Upper lobe of left lung (tissue), 6 donors: ENCODE data around the gene CHST8. TPM values are rescaled to one million over a fixed set of nuclear protein-coding genes. Genes with fewer than 3 reads are reported as not detected.
"Not testable (repeated sequence)": the region's sequence is repeated elsewhere in the genome, so short reads cannot be mapped to it uniquely, and the experiment has no call there.

Experiments used
- ATAC-seq, 2 donors: fragments of 200-7000 bp; cut with Tn5 transposase; one replicate each; pipeline ENCODE4 v1.9.1; 2022; ENCODE audit warnings: mild to moderate bottlenecking in 2 of 2, moderate library complexity in 2 of 2; ENCODE audit not compliant: low FRiP score in 2 of 2
- DNase-seq, 2 donors: peaks; one replicate each; pipeline ENCODE4 v3.0.0-alpha.2; 2019 to 2020
- H3K27ac ChIP-seq, 4 donors: fragments of 200-600 bp; sonication (generic); one replicate each; pipeline ENCODE4 v1.5.1; 2016 to 2019
- H3K27me3 ChIP-seq, 4 donors: fragments of 200-600 bp; sonication (generic); one replicate each; pipeline ENCODE4 v1.5.1; 2017 to 2019
- H3K36me3 ChIP-seq, 4 donors: fragments of 200-600 bp; sonication (generic); one replicate each; pipeline ENCODE4 v1.5.1; 2016 to 2019
- H3K4me1 ChIP-seq, 4 donors: fragments of 200-600 bp; sonication (generic); one replicate each; pipeline ENCODE4 v1.5.1; 2018 to 2019
- H3K4me3 ChIP-seq, 4 donors: fragments of 200-600 bp; sonication (generic); one replicate each; pipeline ENCODE4 v1.5.1; 2017 to 2019; ENCODE audit warnings: mild to moderate bottlenecking in 2 of 4, moderate library complexity in 1 of 4
- H3K9me3 ChIP-seq, 4 donors: fragments of 200-600 bp; sonication (generic); one replicate each; pipeline ENCODE4 v1.5.1; 2018 to 2019
- CTCF ChIP-seq, 6 experiments: fragments of 450-650 bp in 4 of 6; fragments of 200-600 bp in 2 of 6; sonication (generic) in 2 of 6; IDR thresholded peaks; one replicate each; pipeline ENCODE4 v1.5.1; 2016 to 2019; ENCODE audit warnings: antibody characterized with exemption in 6 of 6
- EP300 ChIP-seq, 4 donors: sonication (generic); formaldehyde crosslinking; IDR thresholded peaks; one replicate each; pipeline ENCODE4 v1.5.1; 2017; ENCODE audit warnings: antibody characterized with exemption in 4 of 4, control low read depth in 2 of 4
- POLR2A ChIP-seq, 4 donors: fragments of 450-650 bp; IDR thresholded peaks; one replicate each; pipeline ENCODE4 v1.5.1; 2016 to 2017; ENCODE audit warnings: antibody characterized with exemption in 4 of 4, mild to moderate bottlenecking in 2 of 4
- POLR2AphosphoS5 ChIP-seq, 2 donors: sonication (generic); formaldehyde crosslinking; IDR thresholded peaks; one replicate each; pipeline ENCODE4 v1.5.1; 2017; ENCODE audit warnings: antibody characterized with exemption in 2 of 2
- WGBS, 2 donors: methylation state at CpG; one replicate each; pipeline ENCODE4 v1.1.5; 2017 to 2018; 5-methylcytosine and 5-hydroxymethylcytosine counted together
- total RNA-seq, 6 donors: library from RNA; depleted of rRNA in 4 of 6; stranded (reverse); fragments of >200 nt in 4 of 6; gene quantifications; one replicate each; pipeline versions ENCODE4 v1.1.0 to v1.2.1, GENCODE V29; 2016 to 2021
- donor health status: DM: no; HTN: no; CAD: no; lungs with moderate emphysema.
- donor health status: DM: no; HTN: yes; CAD: no; lungs with severe emphysema.

The CHST8 gene
- total RNA-seq, 6 donors from 2014 or later, result 0.46 to 3.1 (median 0.72) TPM; not detected in 2

GRCh38 chr19:33660410-33661124, 38.8 kb downstream of the CHST8 start:
- no peak for ATAC-seq
- Histone ChIP-seq H3K27me3 (no peaks in the 10 kb centered on the region), H3K27ac (no peak overlapping the region), H3K4me1 (no peaks in the 10 kb centered on the region), H3K36me3 (no peaks in the 10 kb centered on the region), H3K4me3 (no peak overlapping the region), H3K9me3 (no peaks in the 10 kb centered on the region)
- 68 to 73% methylated on average over 10 to 11 of the region's 11 CpGs for WGBS, 2 donors
- no peak for DNase-seq
- TF ChIP-seq POLR2A (IDR thresholded peaks at IDR 0.05), result no peak
- no peak for TF ChIP-seq CTCF (IDR thresholded peaks at IDR 0.05)
- no peak for TF ChIP-seq POLR2AphosphoS5 (IDR thresholded peaks at IDR 0.05)
- TF ChIP-seq EP300 (IDR thresholded peaks at IDR 0.05), result no peak

- Histone ChIP-seq H3K4me3 (no peak overlapping the region), H3K9me3 (no peaks in the 10 kb centered on the region), H3K4me1 (no peaks in the 10 kb centered on the region), H3K27me3 (no peaks in the 10 kb centered on the region), H3K36me3 (no peaks in the 10 kb centered on the region), H3K27ac (no peak overlapping the region)
- DNase-seq, result no peak
- 73 to 91% methylated on average over 5 to 6 of the region's 7 CpGs for WGBS, 2 donors
- ATAC-seq, result no peak
- TF ChIP-seq POLR2AphosphoS5 (IDR thresholded peaks at IDR 0.05) (no peak), POLR2A (IDR thresholded peaks at IDR 0.05) (no peak), EP300 (IDR thresholded peaks at IDR 0.05) (no peak), CTCF (IDR thresholded peaks at IDR 0.05) (no peak)
Measured at GRCh38 chr19:33661336-33661735, 39.6 kb downstream of the CHST8 start.

- no peak overlapping the region for H3K4me3 ChIP-seq
- no peak overlapping the region for H3K27ac ChIP-seq
- no peaks in the 10 kb centered on the region for H3K9me3 ChIP-seq
- no peaks in the 10 kb centered on the region for H3K4me1 ChIP-seq
- ATAC-seq, result no peak
- 64 to 71% methylated on average over 11 of the region's 11 CpGs for WGBS, 2 donors
- DNase-seq, result no peak
- no peaks in the 10 kb centered on the region for H3K36me3 ChIP-seq
- H3K27me3 ChIP-seq, result no peaks in the 10 kb centered on the region
- TF ChIP-seq POLR2AphosphoS5 (IDR thresholded peaks at IDR 0.05), result no peak
- no peak for TF ChIP-seq EP300 (IDR thresholded peaks at IDR 0.05)
- TF ChIP-seq CTCF (IDR thresholded peaks at IDR 0.05), result no peak
- TF ChIP-seq POLR2A (IDR thresholded peaks at IDR 0.05), result no peak
Measured at GRCh38 chr19:33662391-33663092, 40.8 kb downstream of the CHST8 start.

GRCh38 chr19:33663316-33663715, 41.6 kb downstream of the CHST8 start:
- not testable (repeated sequence) for H3K4me1 ChIP-seq, H3K36me3 ChIP-seq, ATAC-seq, H3K27me3 ChIP-seq, DNase-seq, H3K4me3 ChIP-seq, H3K27ac ChIP-seq, H3K9me3 ChIP-seq
- WGBS, 2 donors, result 84 to 85% methylated on average over 9 of the region's 9 CpGs

GRCh38 chr19:33664744-33665143, 43.0 kb downstream of the CHST8 start:
- DNase-seq, result no peak
- no peaks in the 10 kb centered on the region for H3K27me3 ChIP-seq
- TF ChIP-seq POLR2AphosphoS5 (IDR thresholded peaks at IDR 0.05), result no peak
- no peak for TF ChIP-seq EP300 (IDR thresholded peaks at IDR 0.05)
- no peak for TF ChIP-seq CTCF (IDR thresholded peaks at IDR 0.05)
- TF ChIP-seq POLR2A (IDR thresholded peaks at IDR 0.05), result no peak
- no peaks in the 10 kb centered on the region for H3K4me1 ChIP-seq
- no peaks in the 10 kb centered on the region for H3K36me3 ChIP-seq
- WGBS, 2 donors, result 85 to 95% methylated on average over 5 of the region's 5 CpGs
- H3K4me3 ChIP-seq, result no peak overlapping the region
- no peaks in the 10 kb centered on the region for H3K9me3 ChIP-seq
- ATAC-seq, result no peak
- H3K27ac ChIP-seq, result no peak overlapping the region
